Loucy (cell line): ENCODE data around the gene PLK2.

ENCODE experiments used
- CTCF ChIP-seq: fragments of 200-600 bp; sonication (generic); conservative IDR thresholded peaks from 2 replicates; pipeline ENCODE4 v1.5.1; 2014; ENCODE audit warnings: mild to moderate bottlenecking, antibody characterized with exemption, low read length
- EZH2phosphoT487 ChIP-seq: fragments of 200-600 bp; IDR thresholded peaks from 2 replicates; pipeline ENCODE4 v1.6.1; 2018; ENCODE audit warnings: antibody characterized with exemption, mild to moderate bottlenecking, moderate library complexity, borderline replicate concordance

DNA sequence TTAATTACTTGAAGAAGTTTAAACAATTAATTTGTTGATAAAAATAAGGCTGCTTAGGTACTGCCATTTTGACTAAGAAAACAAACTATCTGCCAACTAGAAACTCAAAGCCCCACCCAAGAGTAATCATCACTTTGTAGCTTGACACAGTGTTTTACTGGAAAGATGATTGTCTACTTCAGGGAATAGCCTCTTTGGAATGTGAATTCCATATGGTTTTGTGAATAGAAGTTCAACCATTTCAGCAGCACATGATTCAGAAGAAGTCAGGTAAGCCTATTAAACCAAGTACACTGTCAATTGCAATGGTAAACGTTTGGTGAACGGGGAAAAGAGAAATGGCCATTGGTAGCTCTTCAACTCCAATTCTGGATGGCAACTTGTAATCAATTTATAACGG, 55.2 kb downstream of the PLK2 start:
- no peak for TF ChIP-seq CTCF
- TF ChIP-seq EZH2phosphoT487, result no peak
